HG03108 (cell line): Measurements from ENCODE around the gene SPINT1.
"Not testable (repeated sequence)": the region's sequence is repeated elsewhere in the genome, so short reads cannot be mapped to it uniquely, and the experiment has no call there.

ENCODE experiments used
- ATAC-seq: cut with Tn5 transposase; IDR thresholded peaks from one replicate; pipeline ENCODE4 v1.9.1; 2021; ENCODE audit warnings: moderate library complexity; ENCODE audit not compliant: unreplicated experiment

The SPINT1 gene

DNA sequence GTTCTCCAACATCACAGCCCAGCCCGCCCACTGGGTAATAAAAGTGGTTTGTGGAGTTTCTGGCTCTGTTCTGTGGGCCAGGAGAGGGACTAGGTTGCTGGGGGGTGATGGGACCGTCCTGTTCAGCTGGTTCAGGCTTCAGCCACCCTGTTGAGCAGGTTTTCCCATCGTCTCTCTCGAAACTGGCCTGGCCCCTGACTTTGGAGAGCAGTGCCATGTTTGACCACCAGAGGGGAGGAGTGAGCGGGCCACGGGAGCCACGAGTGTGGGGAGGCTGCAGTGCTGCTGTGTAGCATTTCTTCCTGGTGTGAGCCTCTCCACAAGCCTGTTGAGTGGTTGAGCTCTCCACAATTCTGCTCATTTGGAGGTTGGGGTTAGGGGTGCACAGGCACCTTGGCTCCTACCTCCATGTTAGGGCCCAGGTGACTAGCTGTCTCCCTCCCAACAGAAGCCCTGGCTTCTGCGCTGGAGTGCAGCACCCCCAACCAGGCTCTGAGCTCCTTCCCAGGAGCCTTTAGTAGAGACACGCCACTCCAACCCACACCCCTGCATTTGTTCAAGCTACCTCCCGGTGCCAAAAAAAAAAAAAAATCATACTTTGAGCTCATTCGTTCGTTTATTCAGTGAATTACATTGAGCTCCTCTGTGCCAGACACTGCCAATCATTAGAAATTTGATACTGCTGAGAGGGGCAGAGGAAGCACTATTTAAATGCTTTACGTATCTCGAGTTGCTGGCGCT is 13.9 kb downstream of the SPINT1 start:
- ATAC-seq, result peak; percentile 63

GRCh38 chr15:40858706-40859105 is 14.9 kb downstream of the SPINT1 start:
- ATAC-seq, result no peak

GRCh38 chr15:40859206-40859851 is 15.5 kb downstream of the SPINT1 start:
- peak; percentile 65 for ATAC-seq

DNA sequence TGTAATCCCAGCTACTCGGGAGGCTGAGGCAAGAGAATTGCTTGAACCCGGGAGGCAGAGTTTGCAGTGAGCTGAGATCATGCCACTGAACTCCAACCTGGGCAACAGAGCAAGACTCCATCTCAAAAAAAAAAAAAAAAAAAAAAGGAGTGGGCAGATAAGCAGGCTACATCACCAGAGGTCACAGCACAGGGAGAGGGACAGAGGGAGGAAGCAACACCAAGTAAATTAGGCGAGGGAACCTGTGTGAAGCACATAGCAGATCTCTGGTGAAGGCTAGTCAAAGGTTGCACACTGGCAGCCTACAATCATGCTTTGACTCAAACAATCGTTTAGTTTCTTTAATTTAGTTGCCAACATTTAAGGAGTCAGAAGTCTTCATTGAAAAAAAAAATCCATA is 17.3 kb downstream of the SPINT1 start:
- ATAC-seq, result not testable (repeated sequence)

DNA sequence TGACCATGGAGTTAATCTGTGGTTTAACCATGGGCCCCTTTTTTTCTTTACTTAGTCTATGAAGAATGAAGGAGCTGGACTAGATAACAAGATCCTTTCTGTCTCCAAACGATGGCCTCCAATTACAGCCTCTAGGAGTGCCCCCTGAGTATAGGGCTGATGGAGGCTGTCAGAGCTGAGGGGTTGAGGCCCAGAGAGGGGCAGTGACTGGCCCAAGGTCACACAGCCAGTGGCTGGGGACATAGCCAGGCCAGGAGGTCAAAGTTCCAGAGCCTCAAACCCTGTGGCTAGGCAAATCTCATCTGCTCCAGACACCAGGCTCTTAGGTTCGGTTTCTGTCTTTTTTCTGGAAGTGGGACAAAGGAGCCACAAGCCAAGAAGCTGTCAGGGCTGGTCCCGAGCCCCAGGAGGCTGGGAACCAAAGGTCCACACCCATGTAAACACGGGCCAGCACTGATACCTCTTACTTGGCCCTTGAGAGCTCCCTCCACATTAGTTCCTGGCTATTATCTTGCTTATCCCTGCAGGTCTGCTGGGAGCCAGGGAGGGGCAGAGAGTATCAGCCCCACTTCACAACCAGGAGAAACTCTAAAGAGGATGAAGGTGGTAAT is 19.9 kb downstream of the SPINT1 start:
- ATAC-seq, result no peak

DNA sequence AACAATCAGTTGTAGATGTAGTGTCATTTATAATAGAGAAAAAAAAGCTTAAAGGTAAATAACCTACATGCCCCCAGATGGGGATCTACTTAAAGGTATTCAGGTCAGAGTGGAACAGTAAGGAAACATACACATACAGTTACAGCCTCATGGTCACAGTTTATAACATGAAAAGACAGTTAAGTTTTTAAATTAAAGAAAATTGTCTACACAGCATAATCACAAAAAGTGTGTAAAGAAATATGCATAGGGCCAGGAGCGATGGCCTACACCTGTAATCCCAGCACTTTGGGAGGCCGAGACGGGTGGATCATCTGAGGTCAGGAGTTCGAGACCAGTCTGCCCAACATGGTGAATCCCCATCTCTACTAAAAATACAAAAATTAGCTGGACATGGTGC is 23.4 kb downstream of the SPINT1 start:
- ATAC-seq, result no peak

DNA sequence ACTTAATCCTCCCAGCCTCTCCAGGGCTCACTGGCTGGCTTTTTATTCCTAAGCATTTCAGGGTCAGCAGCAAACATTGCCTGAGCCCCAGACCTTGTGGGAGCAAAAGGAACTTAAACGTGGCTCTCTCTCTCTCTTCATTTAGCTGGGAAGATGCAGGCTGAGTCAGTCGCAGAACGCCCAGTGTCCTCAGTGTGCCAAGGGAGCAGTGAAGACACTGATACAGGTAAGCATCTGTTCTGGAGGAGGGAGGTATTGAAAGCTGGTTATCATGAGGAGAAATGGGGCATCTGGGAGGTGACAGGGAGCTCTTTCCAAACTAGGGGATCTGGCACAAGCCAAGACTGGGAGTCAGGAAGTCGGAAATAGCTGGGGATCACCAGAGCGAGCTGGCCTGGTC is 25.8 kb downstream of the SPINT1 start:
- no peak for ATAC-seq

GRCh38 chr15:40870716-40871115 is 26.9 kb downstream of the SPINT1 start:
- no peak for ATAC-seq

DNA sequence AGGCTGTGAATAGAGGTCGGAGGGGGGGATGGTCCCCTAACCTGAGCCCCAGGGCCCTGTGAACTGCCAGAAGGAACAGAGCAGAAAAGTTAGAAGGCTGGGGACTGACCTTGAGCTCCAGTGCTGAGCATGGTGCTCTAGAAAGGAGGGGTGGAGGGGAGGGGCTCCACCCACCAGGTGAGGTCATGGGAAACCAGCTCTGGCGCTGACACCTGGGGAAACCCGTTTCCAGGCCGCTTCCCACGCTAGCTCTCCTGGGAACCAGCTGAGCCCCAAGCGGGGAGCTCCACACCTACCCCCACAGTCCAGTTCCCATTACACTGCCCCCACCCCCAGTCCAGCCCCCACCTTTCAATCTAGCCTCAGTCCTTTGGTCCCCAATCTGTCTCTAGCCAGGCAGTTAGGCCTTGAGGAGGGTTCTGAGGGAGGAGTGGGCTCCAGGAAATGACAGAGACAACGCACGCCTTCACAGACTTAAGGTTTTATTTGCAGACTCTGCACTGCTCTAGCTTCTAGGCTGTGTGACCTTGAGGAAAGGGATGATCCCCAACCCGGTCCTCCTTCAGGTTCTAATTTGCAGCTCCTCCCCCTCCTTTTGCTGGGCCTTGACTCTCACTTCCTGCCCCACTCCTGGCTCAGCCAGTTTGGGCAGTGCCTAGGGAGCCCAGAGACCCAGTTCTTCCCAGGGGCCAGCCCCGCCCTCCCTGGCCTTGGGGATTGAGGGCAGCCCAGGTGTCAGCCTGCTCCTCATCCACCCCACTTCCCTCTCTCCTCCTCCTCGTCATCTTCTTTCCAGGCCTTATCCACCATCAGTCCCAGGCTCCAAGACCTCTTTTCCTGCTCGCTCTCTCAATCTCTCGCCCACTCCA is 28.1 kb downstream of the SPINT1 start:
- no peak for ATAC-seq

DNA sequence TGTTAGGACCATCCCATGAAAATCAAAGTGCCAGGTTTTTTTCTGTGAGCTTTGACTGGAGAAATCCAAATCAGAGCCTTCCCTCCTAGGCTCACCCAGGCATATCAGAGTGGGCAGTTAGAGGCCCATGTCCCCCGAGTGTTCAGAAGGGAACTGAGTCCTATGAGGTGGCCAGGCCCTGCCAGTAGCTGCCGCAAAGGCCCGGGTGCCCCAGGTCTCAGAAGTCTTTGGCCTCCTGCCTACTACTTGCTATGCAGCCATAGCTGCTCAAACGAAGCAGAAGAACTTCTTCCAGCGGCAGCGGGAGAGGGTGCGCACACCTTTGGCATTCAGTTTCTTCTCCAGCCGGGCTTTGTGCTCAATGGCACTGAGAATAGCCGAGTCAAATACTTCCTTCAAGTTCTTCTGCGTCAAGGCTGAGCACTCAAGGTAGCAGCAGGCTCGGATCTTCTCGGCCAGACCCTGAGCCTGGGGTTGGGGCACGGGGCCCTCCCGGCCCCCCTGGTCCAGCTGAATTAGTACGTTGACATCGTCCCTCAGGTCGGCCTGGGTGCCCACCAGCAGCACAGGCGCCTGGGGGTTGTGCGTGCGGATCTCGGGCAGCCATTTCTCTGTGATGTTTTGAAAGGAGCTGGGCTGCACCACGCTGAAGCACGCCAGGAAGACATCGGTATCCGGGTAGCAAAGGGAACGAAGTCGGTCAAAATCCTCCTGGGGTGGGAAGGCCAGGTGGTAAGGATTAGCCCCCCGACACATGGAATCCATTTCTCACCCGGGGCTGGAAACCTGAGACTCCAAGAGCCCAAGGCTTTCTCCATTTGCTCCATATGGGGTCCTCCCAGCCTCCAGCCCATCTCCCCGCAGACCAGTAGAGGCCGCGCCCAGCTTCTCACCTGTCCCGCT is 29.2 kb downstream of the SPINT1 start:
- no peak for ATAC-seq

DNA sequence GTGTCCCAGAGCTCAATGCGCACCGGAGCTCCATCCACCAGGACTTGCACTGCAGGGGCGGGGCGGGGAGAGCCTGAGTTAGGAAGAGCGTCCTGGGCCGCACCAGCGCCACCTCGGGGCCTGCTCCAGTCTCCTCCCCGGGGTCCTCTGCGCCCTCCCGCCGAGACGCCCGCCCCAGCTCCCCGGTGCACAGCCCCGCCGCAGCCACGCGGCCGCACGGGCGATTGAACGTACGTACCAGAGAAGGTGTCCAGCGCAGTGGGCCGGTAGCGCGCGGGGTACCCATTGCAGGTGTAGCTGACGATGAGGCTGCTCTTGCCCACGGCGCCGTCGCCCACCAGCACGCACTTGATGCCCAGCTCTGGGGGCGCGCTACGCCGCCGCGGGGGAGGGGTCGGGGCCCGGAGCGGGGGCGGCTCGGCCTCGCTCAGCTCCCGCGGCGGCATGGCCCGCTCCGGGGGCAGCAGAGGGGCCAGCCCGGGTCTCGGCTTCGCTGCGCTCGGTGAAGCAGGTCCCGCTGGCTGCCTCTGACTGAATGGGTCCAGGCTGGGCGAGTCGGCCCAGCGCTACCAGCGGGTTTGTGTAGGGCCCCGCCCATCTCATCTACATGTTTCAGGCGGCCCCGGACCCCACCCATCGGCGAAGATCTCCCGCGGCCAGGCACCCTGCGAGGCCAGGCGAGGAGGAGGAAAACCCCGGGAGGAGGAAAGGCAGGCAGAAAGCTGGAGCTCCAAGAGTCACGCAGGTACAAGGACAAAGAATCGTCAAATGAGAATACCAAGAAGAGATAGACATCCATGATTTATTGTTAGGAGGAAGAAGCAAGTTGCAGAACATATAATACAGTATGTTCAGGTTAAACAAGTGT is 30.1 kb downstream of the SPINT1 start, which contains the start of gene RHOV:
Gene RHOV (minus strand): TSS at position 541 of the 868 bp plus-strand sequence. CDS start 95 bp downstream, at position 446.
- ATAC-seq, result peak; percentile 54

- ATAC-seq, result no peak
Observed at GRCh38 chr15:40875991-40876730, 32.3 kb downstream of the SPINT1 start.

DNA sequence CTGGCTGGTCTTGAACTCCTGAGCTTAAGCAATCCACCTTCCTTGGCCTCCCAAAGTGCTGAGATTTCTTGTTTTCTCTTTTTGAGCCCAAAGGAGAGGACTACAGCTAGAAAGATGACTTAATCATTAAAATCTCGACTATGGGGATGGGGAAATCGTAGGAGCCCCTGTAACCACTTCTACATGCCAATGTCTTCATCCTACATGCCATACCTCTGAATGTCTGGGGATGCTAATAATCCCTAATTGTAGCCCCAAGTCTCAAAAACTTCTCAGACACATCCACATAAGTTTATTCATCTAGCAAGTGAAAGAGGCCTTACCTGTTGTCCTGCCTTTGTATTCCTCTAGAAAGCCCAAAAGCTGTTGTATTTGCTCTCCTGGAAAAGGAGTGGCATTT is 33.8 kb downstream of the SPINT1 start:
- no peak for ATAC-seq

GRCh38 chr15:40878785-40879184 is 34.9 kb downstream of the SPINT1 start:
- peak; percentile 59 for ATAC-seq

GRCh38 chr15:40879609-40880008 is 35.8 kb downstream of the SPINT1 start:
- no peak for ATAC-seq

GRCh38 chr15:40881351-40881750 is 37.5 kb downstream of the SPINT1 start:
- no peak for ATAC-seq

GRCh38 chr15:40886586-40886985 is 42.7 kb downstream of the SPINT1 start:
- no peak for ATAC-seq

DNA sequence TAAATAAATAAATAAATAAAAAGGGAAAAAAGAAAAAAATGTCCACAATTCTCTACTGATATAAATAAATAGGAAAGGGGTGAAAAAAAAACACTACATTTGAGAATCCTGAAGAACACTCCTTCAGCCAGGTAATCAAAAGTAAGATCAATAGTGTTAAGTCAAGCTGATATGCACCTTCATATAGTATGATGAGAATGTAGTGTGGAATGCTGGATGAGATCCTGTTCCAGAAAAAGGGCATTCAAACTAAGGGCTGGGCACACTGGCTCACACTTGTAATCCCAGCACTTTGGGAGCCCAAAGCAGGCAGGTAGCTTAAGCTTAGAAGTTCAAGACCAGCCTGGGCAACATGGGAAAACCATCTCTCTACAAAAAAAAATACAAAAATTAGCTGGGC is 45.3 kb downstream of the SPINT1 start:
- no peak for ATAC-seq
